Neural cell (in vitro differentiated cells): ENCODE data around the gene CKB. TPM values are rescaled to one million over a fixed set of nuclear protein-coding genes. Genes with fewer than 3 reads are reported as not detected.

Experiments used
- H2AFZ ChIP-seq: fragments of 200-600, 300-800 bp; sonication (generic), shearing (Covaris generic); 2 replicates; pipeline ENCODE4 v1.6.0; 2014; ENCODE audit warnings: low read depth, mild to moderate bottlenecking, antibody characterized with exemption, low read length, moderate library complexity
- H3F3A ChIP-seq: fragments of 200-600 bp; shearing (Covaris generic); 2 replicates; pipeline ENCODE4 v1.6.1; 2016; ENCODE audit warnings: mild to moderate bottlenecking, moderate library complexity, mixed read lengths, antibody characterized with exemption, low read length; ENCODE audit not compliant: insufficient read depth, poor library complexity, severe bottlenecking
- H3K27ac ChIP-seq: fragments of 200-600, 300-800 bp; sonication (generic), shearing (Covaris generic); 2 replicates; pipeline ENCODE4 v1.5.1; 2014; ENCODE audit warnings: mild to moderate bottlenecking, low read length, moderate library complexity
- H3K27me3 ChIP-seq: fragments of 300-800, 200-600 bp; sonication (generic), shearing (Covaris generic); 2 replicates; pipeline ENCODE4 v1.6.0; 2014; ENCODE audit warnings: mild to moderate bottlenecking, low read depth, low read length, moderate library complexity; ENCODE audit not compliant: insufficient read depth
- H3K36me3 ChIP-seq: fragments of 300-800, 200-600 bp; sonication (generic), shearing (Covaris generic); 2 replicates; pipeline ENCODE4 v1.5.1; 2014; ENCODE audit warnings: mild to moderate bottlenecking, antibody characterized with exemption, low read length, moderate library complexity; ENCODE audit not compliant: insufficient read depth
- H3K4me2 ChIP-seq: fragments of 300-800, 200-600 bp; sonication (generic), shearing (Covaris generic); 2 replicates; pipeline ENCODE4 v1.6.0; 2014; ENCODE audit warnings: mild to moderate bottlenecking, low read length
- H3K4me3 ChIP-seq: fragments of 300-800, 200-600 bp; sonication (generic), shearing (Covaris generic); 2 replicates; pipeline ENCODE4 v1.5.1; 2014; ENCODE audit warnings: mild to moderate bottlenecking, low read length, moderate library complexity
- H3K79me2 ChIP-seq: fragments of 200-600 bp; shearing (Covaris generic); replicated peaks from 2 replicates; pipeline ENCODE4 v1.6.0; 2014; ENCODE audit warnings: mild to moderate bottlenecking, low read length, moderate library complexity; ENCODE audit not compliant: insufficient read depth
- H3K9ac ChIP-seq: fragments of 300-800, 200-600 bp; sonication (generic), shearing (Covaris generic); 2 replicates; pipeline ENCODE4 v1.6.1; 2016; ENCODE audit warnings: mild to moderate bottlenecking, low read length, mixed read lengths
- H3K9me2 ChIP-seq: fragments of 200-600 bp; shearing (Covaris generic); 2 replicates; pipeline ENCODE4 v1.6.1; 2016; ENCODE audit warnings: mild to moderate bottlenecking, low read length, mixed read lengths; ENCODE audit not compliant: insufficient read depth
- H3K9me3 ChIP-seq: fragments of 200-600, 300-800 bp; sonication (generic), shearing (Covaris generic); 2 replicates; pipeline ENCODE4 v1.6.1; 2016; ENCODE audit warnings: mild to moderate bottlenecking, mixed run types, low read length, moderate library complexity, mixed read lengths
- H4K20me1 ChIP-seq: fragments of 200-600 bp; shearing (Covaris generic); 2 replicates; pipeline ENCODE4 v1.6.1; 2016; ENCODE audit warnings: mild to moderate bottlenecking, mixed run types; ENCODE audit not compliant: insufficient read depth
- CTCF ChIP-seq: fragments of 450-650 bp; IDR thresholded peaks from 2 replicates; pipeline ENCODE4 v1.5.1; 2014; ENCODE audit warnings: antibody characterized with exemption, mild to moderate bottlenecking, moderate library complexity; ENCODE audit not compliant: poor library complexity, severe bottlenecking
- EP300 ChIP-seq: fragments of 450-650 bp; conservative IDR thresholded peaks from 2 replicates; pipeline ENCODE4 v1.6.1; 2014; ENCODE audit warnings: antibody characterized with exemption, mild to moderate bottlenecking, moderate library complexity; ENCODE audit not compliant: poor library complexity, severe bottlenecking
- EZH2 ChIP-seq: fragments of 200-600, 300-800 bp; shearing (Covaris generic), sonication (generic); IDR thresholded peaks from 2 replicates; pipeline ENCODE4 v1.6.1; 2014; ENCODE audit warnings: antibody characterized with exemption, low read length, borderline replicate concordance, mild to moderate bottlenecking; ENCODE audit not compliant: insufficient read depth, poor library complexity, severe bottlenecking
- MXI1 ChIP-seq: fragments of 450-650 bp; conservative IDR thresholded peaks from 2 replicates; pipeline ENCODE4 v1.6.1; 2014; ENCODE audit warnings: antibody characterized with exemption, mild to moderate bottlenecking; ENCODE audit not compliant: poor library complexity, severe bottlenecking
- POLR2AphosphoS5 ChIP-seq: IDR thresholded peaks from 2 replicates; pipeline ENCODE4 v1.6.1; 2012
- RAD21 ChIP-seq: fragments of 450-650 bp; conservative IDR thresholded peaks from 2 replicates; pipeline ENCODE4 v1.6.1; 2014; ENCODE audit warnings: antibody characterized with exemption, mild to moderate bottlenecking, moderate library complexity
- REST ChIP-seq: IDR thresholded peaks from 2 replicates; pipeline ENCODE4 v1.6.1; 2012; ENCODE audit warnings: borderline replicate concordance
- SMC3 ChIP-seq: fragments of 450-650 bp; conservative IDR thresholded peaks from 2 replicates; pipeline ENCODE4 v1.6.1; 2014; ENCODE audit warnings: antibody characterized with exemption, mild to moderate bottlenecking, moderate library complexity; ENCODE audit not compliant: poor library complexity
- TAF1 ChIP-seq: IDR thresholded peaks from 2 replicates; pipeline ENCODE4 v1.6.1; 2012; ENCODE audit warnings: low read depth
- polyA plus RNA-seq: library from polyadenylated mRNA; depleted of rRNA; stranded (reverse); fragments of >200 nt; gene quantifications from 2 replicates; pipeline ENCODE4 v1.2.3, GENCODE V29; 2014

The CKB gene
- polyA plus RNA-seq, 1 donor from 2014 or later = 918 TPM

- peaks cover 6% of the 10 kb centered on the region for H3K36me3 ChIP-seq
- H3K9me2 ChIP-seq = no peaks in the 10 kb centered on the region
- H2AFZ ChIP-seq = peak overlapping the region; percentile 51
- H3K27ac ChIP-seq = peak overlapping the region; percentile 92
- peak overlapping the region; percentile 100 for H3K4me3 ChIP-seq
- H3K9me3 ChIP-seq = no peaks in the 10 kb centered on the region
- no peaks in the 10 kb centered on the region for H3K27me3 ChIP-seq
- H3F3A ChIP-seq = no peaks in the 10 kb centered on the region
- TF ChIP-seq REST (peak; percentile 1), EP300 (no peak)
- H4K20me1 ChIP-seq = no peaks in the 10 kb centered on the region
- H3K9ac ChIP-seq = peak overlapping the region; percentile 94
- peaks cover 82% of the 10 kb centered on the region for H3K79me2 ChIP-seq
- H3K4me2 ChIP-seq = peak overlapping the region; percentile 98
These were observed 40.6 kb upstream of the CKB start for GRCh38 chr14:103563226-103563620.

- no peaks in the 10 kb centered on the region for H4K20me1 ChIP-seq
- H3K79me2 ChIP-seq = peaks cover 87% of the 10 kb centered on the region
- H3K9me3 ChIP-seq = no peaks in the 10 kb centered on the region
- no peaks in the 10 kb centered on the region for H3K27me3 ChIP-seq
- peak within 1 kb of the TSS; percentile 100 for H3K4me3 ChIP-seq
- peak within 1 kb of the TSS; percentile 98 for H3K4me2 ChIP-seq
- peak within 1 kb of the TSS; percentile 60 for H2AFZ ChIP-seq
- H3K9ac ChIP-seq = peak within 1 kb of the TSS; percentile 94
- peaks cover 6% of the 10 kb centered on the region for H3K36me3 ChIP-seq
- H3K9me2 ChIP-seq = no peaks in the 10 kb centered on the region
- peak within 1 kb of the TSS; percentile 92 for H3K27ac ChIP-seq
- TF ChIP-seq REST (peak; percentile 59), RAD21 (peak; percentile 19), CTCF (no peak), TAF1 (peak; percentile 82), EZH2 (no peak), SMC3 (peak; percentile 42), MXI1 (peak; percentile 89), EP300 (peak; percentile 77), POLR2AphosphoS5 (peak; percentile 81)
- no peaks in the 10 kb centered on the region for H3F3A ChIP-seq
These were observed 40.0 kb upstream of the CKB start, which contains the start of the genes BAG5 and COA8 for GRCh38 chr14:103562429-103563225. Gene BAG5 (minus strand): TSS chr14:103562657. CDS start chr14:103561164, 1,493 bp downstream. Gene COA8 (plus strand): TSS chr14:103562960. CDS start chr14:103563002, 42 bp downstream.
